SK-N-SH treated with all-trans-retinoic acid at 6 μM for 48 hours (cell line): ENCODE measurements around the gene KCTD2.
"Not testable (repeated sequence)": the region's sequence is repeated elsewhere in the genome, so short reads cannot be mapped to it uniquely, and the experiment has no call there.

Source experiments
- ATAC-seq: fragments of 200-7000 bp; cut with Tn5 transposase; 3 replicates; pipeline ENCODE4 v1.9.1; 2020; ENCODE audit warnings: mild to moderate bottlenecking, moderate library complexity
- ARNTL ChIP-seq: fragments of 450-650 bp; formaldehyde crosslinking; IDR thresholded peaks from 2 replicates; pipeline ENCODE4 v1.5.0; 2020; ENCODE audit warnings: low read depth, mild to moderate bottlenecking, moderate library complexity, borderline replicate concordance
- BACH2 ChIP-seq: fragments of 250-450 bp; sonication (Bioruptor Pico); IDR thresholded peaks from 2 replicates; pipeline ENCODE4 v1.9.0; 2021; ENCODE audit warnings: mild to moderate bottlenecking, borderline replicate concordance
- CREB5 ChIP-seq: fragments of 250-450 bp; sonication (Bioruptor Pico); IDR thresholded peaks from 2 replicates; pipeline ENCODE4 v1.5.1; 2020; ENCODE audit warnings: low read depth, mild to moderate bottlenecking, moderate library complexity
- CSDC2 ChIP-seq: fragments of 250-450 bp; sonication (Bioruptor Pico); IDR thresholded peaks from 2 replicates; pipeline ENCODE4 v1.5.0; 2020; ENCODE audit warnings: mild to moderate bottlenecking, moderate library complexity
- CSRNP3 ChIP-seq: fragments of 250-450 bp; sonication (Bioruptor Pico); IDR thresholded peaks from 2 replicates; pipeline ENCODE4 v1.5.1; 2021; ENCODE audit warnings: mild to moderate bottlenecking, moderate library complexity
- ESRRG ChIP-seq: fragments of 250-450 bp; sonication (Bioruptor Pico); IDR thresholded peaks from 2 replicates; pipeline ENCODE4 v1.6.1; 2021; ENCODE audit warnings: mild to moderate bottlenecking
- GLIS3 ChIP-seq: fragments of 250-450 bp; sonication (Bioruptor Pico); IDR thresholded peaks from 2 replicates; pipeline ENCODE4 v1.5.0; 2020; ENCODE audit warnings: mild to moderate bottlenecking, moderate library complexity
- ISL1 ChIP-seq: fragments of 250-450 bp; sonication (Bioruptor Pico); IDR thresholded peaks from 2 replicates; pipeline ENCODE4 v2.1.2; 2022; ENCODE audit warnings: mild to moderate bottlenecking, moderate library complexity
- OSR1 ChIP-seq: fragments of 250-450 bp; sonication (Bioruptor Pico); IDR thresholded peaks from 2 replicates; pipeline ENCODE4 v1.8.0; 2022; ENCODE audit warnings: moderate library complexity, mild to moderate bottlenecking, inconsistent platforms
- PATZ1 ChIP-seq: fragments of 250-450 bp; sonication (Bioruptor Pico); IDR thresholded peaks from 2 replicates; pipeline ENCODE4 v1.8.0; 2020; ENCODE audit warnings: mild to moderate bottlenecking, moderate library complexity, borderline replicate concordance
- PPARA ChIP-seq: fragments of 250-450 bp; sonication (Bioruptor Pico); IDR thresholded peaks from 2 replicates; pipeline ENCODE4 v1.5.0; 2020; ENCODE audit warnings: mild to moderate bottlenecking, borderline replicate concordance
- RARB ChIP-seq: fragments of 250-450 bp; sonication (Bioruptor Pico); IDR thresholded peaks from 2 replicates; pipeline ENCODE4 v1.8.0; 2021; ENCODE audit warnings: mild to moderate bottlenecking, moderate library complexity
- SNAI2 ChIP-seq: fragments of 250-450 bp; sonication (Bioruptor Pico); IDR thresholded peaks from 2 replicates; pipeline ENCODE4 v1.5.0; 2020; ENCODE audit warnings: mild to moderate bottlenecking, moderate library complexity
- TSHZ2 ChIP-seq: fragments of 250-450 bp; sonication (Bioruptor Pico); IDR thresholded peaks from 2 replicates; pipeline ENCODE4 v1.5.0; 2020; ENCODE audit warnings: mild to moderate bottlenecking, moderate library complexity
- ZC3H10 ChIP-seq: fragments of 250-450 bp; sonication (Bioruptor Pico); IDR thresholded peaks from 2 replicates; pipeline ENCODE4 v1.5.1; 2021; ENCODE audit warnings: mild to moderate bottlenecking, moderate library complexity
- ZFP3 ChIP-seq: fragments of 250-450 bp; sonication (Bioruptor Pico); IDR thresholded peaks from 2 replicates; pipeline ENCODE4 v1.5.0; 2020; ENCODE audit warnings: mild to moderate bottlenecking, moderate library complexity
- ZFP30 ChIP-seq: fragments of 450-650 bp; formaldehyde crosslinking; IDR thresholded peaks from 2 replicates; pipeline ENCODE4 v1.5.0; 2022; ENCODE audit warnings: mild to moderate bottlenecking, moderate library complexity
- ZNF565 ChIP-seq: fragments of 450-650 bp; formaldehyde crosslinking; conservative IDR thresholded peaks from 2 replicates; pipeline ENCODE4 v1.5.0; 2020; ENCODE audit warnings: low read depth, mild to moderate bottlenecking, moderate library complexity
- ZNF70 ChIP-seq: fragments of 450-650 bp; formaldehyde crosslinking; IDR thresholded peaks from 2 replicates; pipeline ENCODE4 v1.5.0; 2020; ENCODE audit warnings: mild to moderate bottlenecking, moderate library complexity

KCTD2 gene

GRCh38 chr17:75004371-75004770, 42.7 kb upstream of the KCTD2 start:
- ATAC-seq: no peak
- TF ChIP-seq ARNTL (no peak), ZFP3 (CRISPR knock-in tag) (no peak), ZNF70 (CRISPR knock-in tag) (no peak), ISL1 (CRISPR knock-in tag) (no peak), ZNF565 (CRISPR knock-in tag) (no peak)

- ATAC-seq: no peak
- TF ChIP-seq GLIS3 (CRISPR knock-in tag) (no peak), RARB (CRISPR knock-in tag) (no peak)
Observed at GRCh38 chr17:75005291-75005690, 41.7 kb upstream of the KCTD2 start.

- not testable (repeated sequence) for ATAC-seq
Observed at GRCh38 chr17:75006084-75006483, 40.9 kb upstream of the KCTD2 start.

- no peak for ATAC-seq
- no peak for TF ChIP-seq ISL1 (CRISPR knock-in tag)
- TF ChIP-seq ZFP3 (CRISPR knock-in tag): no peak
- TF ChIP-seq SNAI2 (CRISPR knock-in tag): no peak
- no peak for TF ChIP-seq CSDC2 (CRISPR knock-in tag)
- TF ChIP-seq GLIS3 (CRISPR knock-in tag): no peak
- TF ChIP-seq CREB5 (CRISPR knock-in tag): no peak
- no peak for TF ChIP-seq TSHZ2 (CRISPR knock-in tag)
- TF ChIP-seq ZNF70 (CRISPR knock-in tag): no peak
- TF ChIP-seq ESRRG: no peak
- TF ChIP-seq BACH2: no peak
- no peak for TF ChIP-seq PPARA (CRISPR knock-in tag)
Observed at GRCh38 chr17:75006653-75007052, 40.4 kb upstream of the KCTD2 start.

- no peak for TF ChIP-seq ARNTL
- TF ChIP-seq CSRNP3 (CRISPR knock-in tag): no peak
- no peak for TF ChIP-seq SNAI2 (CRISPR knock-in tag)
- no peak for TF ChIP-seq PPARA (CRISPR knock-in tag)
- no peak for TF ChIP-seq PATZ1 (CRISPR knock-in tag)
- TF ChIP-seq GLIS3 (CRISPR knock-in tag): no peak
- TF ChIP-seq ZFP3 (CRISPR knock-in tag): no peak
- TF ChIP-seq ZC3H10 (CRISPR knock-in tag): no peak
- no peak for TF ChIP-seq RARB (CRISPR knock-in tag)
- no peak for TF ChIP-seq ISL1 (CRISPR knock-in tag)
- no peak for TF ChIP-seq ZNF70 (CRISPR knock-in tag)
- TF ChIP-seq TSHZ2 (CRISPR knock-in tag): no peak
- no peak for TF ChIP-seq ZNF565 (CRISPR knock-in tag)
- TF ChIP-seq ZFP30 (CRISPR knock-in tag): no peak
- TF ChIP-seq CREB5 (CRISPR knock-in tag): no peak
- no peak for TF ChIP-seq ESRRG
- no peak for TF ChIP-seq OSR1 (CRISPR knock-in tag)
- TF ChIP-seq CSDC2 (CRISPR knock-in tag): no peak
- no peak for TF ChIP-seq BACH2
- no peak for ATAC-seq
Observed at GRCh38 chr17:75008373-75008772, 38.7 kb upstream of the KCTD2 start.
